AG08395 (cell line): ENCODE results near the gene LYRM4.

Experiments used
- DNase-seq: peaks from one replicate; pipeline ENCODE4 v3.0.0; 2012; ENCODE audit warnings: mixed read lengths, low spot score

Gene LYRM4

GRCh38 chr6:5246141-5247097 is 14.3 kb downstream of the LYRM4 start:
- DNase-seq: no peak

- no peak for DNase-seq
These were observed 17.7 kb downstream of the LYRM4 start for GRCh38 chr6:5243069-5243468.

DNA sequence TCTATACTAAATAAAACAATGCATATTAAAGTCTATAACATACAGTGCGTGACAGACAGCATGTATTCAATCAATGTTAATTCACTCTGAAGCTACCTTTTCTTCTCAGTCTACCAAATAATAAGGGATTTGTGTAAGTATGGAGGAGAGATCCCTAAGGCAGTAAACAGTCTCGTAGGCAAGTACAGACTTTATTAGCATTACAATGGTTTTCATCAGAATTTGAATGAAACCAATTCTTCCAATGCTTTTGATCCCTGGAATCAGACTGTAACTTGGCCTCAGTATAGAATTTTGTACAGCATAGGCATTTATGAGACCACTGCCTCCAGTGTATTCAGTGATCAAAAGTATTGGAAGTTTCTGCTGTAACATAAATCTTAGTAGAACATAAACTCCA is 19.5 kb downstream of the LYRM4 start:
- no peak for DNase-seq

GRCh38 chr6:5238336-5238735 is 22.4 kb downstream of the LYRM4 start:
- DNase-seq: no peak

- no peak for DNase-seq
These were observed 22.9 kb downstream of the LYRM4 start for GRCh38 chr6:5237805-5238204.

- no peak for DNase-seq
These were observed 24.9 kb downstream of the LYRM4 start for GRCh38 chr6:5235830-5236229.

DNA sequence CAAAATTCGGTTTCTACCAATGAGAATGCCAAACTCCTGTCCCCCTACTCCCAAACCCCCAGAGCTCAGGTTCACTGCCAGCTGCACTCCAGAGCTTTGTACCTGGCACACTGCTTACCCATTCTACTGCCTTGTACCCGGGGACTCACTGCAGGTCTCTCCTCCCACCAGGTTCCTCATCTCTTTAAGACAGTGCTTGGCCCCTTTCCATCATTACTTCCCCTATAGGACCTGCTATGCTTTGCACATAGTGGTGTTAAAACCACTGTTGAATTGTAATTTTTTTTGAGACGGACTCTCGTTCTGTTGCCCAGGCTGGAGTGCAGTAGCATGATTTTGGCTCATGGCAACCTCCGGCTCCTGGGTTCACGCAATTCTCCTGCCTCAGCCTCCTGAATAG is 25.9 kb downstream of the LYRM4 start:
- DNase-seq: no peak

DNA sequence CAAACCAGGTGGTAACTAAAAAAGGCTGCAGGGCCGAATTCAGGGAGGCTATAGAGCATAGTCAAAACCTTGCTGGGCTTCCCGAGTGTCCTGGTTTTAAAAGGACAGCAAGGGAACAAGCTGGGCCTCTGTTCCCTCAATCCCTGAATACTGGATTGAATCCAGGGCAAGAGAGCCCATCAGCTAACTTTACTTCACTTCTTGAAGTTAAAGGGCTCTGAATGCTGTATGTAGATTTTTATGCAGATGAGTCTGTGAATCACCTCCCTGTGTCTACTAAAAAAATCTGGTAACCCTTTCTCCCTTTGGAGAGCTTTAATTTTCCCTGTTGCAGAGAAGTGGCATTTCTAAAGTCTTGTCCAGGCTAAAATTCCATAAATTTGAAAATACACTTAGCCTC is 29.5 kb downstream of the LYRM4 start:
- DNase-seq: no peak

GRCh38 chr6:5230081-5230480 is 30.7 kb downstream of the LYRM4 start:
- no peak for DNase-seq

- DNase-seq: no peak
These were observed 31.4 kb downstream of the LYRM4 start for GRCh38 chr6:5229356-5229755.

GRCh38 chr6:5223309-5223708 is 37.4 kb downstream of the LYRM4 start:
- DNase-seq: no peak

GRCh38 chr6:5220443-5220842 is 40.3 kb downstream of the LYRM4 start:
- no peak for DNase-seq

DNA sequence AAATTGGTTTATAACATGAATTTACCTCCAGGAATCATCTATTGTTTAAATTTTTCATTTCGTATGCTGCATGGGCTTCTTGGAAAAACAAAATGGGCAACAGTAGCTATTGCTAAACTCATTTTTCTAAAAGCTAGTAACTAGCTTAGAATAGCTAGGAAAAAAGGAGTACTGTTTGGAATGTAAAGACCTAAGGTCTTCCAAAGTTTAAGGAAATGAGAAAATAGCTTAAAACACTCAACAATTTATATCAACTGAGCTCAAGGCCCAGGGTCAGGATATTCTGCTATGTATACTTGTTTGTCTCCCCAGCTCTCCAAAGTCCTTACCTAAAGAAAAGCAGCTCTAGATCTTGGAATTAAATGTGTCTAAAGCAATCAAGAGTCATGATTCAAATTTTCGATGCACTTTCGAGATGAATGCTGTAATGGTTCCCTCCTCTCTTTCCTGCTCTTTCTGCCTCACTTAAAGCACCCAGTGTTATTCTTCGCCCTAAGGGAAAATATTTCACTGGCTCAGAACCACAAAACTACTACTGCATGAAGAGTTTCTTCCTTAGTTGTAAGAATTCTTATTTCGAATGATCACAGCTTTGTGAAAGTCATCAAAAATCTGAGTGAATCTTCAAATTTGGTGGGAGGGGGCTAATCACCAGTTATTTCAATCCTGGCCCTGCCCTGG is 41.6 kb downstream of the LYRM4 start:
- DNase-seq: no peak

- no peak for DNase-seq
These were observed 43.4 kb downstream of the LYRM4 start for GRCh38 chr6:5217356-5217755.

- no peak for DNase-seq
These were observed 45.0 kb downstream of the LYRM4 start for GRCh38 chr6:5215799-5216198.

DNA sequence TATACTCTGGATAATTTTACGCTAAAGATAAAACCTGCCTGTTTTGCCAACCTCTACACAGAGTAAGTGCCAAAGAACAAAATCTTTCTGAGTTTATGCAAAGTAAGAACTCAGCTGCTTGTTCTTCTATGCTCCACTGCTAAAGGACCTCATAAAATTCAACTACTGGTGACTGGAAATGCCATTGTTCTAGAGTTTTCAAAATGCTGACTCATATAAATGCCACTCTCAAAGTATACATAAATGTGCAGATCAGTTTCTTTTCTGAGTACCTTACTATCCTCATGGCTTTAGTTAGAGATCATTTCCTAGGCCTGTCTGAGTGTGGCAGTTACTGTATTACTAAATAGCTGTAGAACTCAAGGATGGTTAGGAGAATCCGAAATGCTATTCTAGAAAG is 45.6 kb downstream of the LYRM4 start:
- no peak for DNase-seq

DNA sequence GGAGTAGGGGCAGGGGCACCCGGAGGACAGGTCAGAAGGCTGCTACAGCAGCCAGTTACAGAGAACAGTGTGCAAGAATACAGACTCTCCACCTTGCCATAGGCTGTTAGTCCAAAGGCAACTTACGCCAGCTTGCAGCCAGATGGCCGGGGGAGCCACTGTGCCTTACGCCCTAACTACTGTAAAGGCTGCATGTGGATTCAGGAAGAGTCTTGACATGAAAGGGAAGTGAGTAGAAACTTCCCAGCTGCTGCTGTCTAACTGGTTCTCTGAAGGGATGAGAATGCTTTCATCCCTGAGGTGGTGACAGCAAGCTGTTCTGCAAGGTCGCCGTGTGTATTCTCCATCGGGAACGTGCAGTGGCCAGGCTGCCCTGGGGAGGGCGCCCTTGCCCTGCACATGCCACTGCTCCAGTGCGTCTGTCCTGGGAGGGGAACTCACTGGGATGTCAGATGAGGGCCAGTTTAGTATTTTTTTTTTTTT is 46.1 kb downstream of the LYRM4 start:
- peak; percentile 28 for DNase-seq

DNA sequence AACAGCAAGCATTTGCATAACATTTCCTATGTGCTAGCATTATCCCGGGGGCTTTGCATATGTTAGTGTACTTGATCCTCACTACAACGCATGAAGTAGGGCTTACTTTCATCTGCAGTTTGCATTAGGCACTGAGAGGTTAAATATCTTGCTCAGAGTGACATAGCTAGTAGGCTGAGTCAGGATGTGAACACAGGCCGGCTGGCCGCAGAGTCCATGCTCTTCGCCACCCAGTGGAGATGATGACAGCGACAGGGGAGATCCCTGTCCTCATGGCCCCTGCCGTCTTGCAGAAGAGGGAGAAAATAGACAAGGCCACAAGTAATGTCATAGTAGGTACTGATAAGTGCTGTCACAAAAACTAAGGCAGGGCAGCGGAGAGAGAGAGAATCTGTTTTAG is 46.9 kb downstream of the LYRM4 start:
- peak; percentile 69 for DNase-seq

DNA sequence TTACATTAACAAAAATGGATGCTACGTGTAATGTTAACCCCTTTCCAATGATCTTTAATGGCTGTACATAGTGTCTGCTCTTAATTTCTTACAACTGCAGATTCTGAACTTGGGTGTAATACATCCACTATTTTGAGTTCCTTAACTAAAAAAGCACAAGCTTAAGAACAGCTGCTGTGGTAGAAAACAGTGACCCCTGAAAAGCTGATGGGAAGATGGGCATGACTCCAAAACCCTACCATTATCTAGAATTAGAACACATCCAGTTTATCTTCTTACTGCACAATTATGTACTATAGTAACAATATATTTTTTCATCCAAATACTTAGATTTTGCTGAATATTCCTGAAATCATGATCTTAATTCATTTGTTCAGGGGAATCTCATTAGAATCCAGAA is 49.3 kb downstream of the LYRM4 start:
- DNase-seq: no peak

DNA sequence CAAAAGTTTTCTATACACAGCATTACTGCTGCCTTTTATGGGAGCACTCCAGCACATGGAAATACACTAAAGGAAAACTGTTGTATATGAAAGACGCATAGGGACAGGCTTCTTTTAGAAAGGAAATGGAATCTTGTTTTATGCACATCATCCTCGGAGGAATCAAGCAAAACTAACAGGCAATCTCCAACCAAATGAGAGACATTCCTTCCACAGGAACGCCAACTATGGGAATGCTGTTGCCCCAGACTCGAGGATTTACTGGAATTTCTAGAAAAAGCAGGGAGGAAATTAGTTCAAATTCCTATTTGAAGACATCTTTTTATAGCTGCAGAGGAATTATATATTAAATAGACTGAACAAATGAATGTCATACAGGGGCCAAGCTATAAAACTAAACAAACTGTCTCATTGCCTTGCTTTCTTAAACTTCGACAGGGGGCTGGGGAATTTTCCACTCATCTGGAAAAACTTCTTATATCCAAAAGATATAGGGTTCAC is 52.2 kb downstream of the LYRM4 start:
- DNase-seq: peak; percentile 15

DNA sequence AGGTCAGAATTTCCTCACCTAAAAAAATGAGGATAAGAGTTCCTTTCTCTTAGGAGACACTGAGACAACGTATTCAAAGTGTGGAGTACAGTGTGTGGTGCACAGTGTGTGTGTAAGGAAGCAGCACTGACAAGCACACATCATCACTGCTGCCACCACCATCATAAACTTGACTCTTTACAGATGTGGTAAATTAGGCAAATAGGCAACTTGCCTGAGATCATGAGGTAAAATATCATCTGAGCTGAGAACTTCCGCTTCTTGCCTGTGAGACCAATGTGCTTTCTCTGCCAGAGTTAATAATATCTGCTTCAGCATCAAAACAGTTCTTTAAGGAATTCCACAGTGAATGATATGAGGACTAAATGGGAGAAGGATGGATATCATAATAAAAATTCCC is 52.7 kb downstream of the LYRM4 start:
- DNase-seq: peak; percentile 39

DNA sequence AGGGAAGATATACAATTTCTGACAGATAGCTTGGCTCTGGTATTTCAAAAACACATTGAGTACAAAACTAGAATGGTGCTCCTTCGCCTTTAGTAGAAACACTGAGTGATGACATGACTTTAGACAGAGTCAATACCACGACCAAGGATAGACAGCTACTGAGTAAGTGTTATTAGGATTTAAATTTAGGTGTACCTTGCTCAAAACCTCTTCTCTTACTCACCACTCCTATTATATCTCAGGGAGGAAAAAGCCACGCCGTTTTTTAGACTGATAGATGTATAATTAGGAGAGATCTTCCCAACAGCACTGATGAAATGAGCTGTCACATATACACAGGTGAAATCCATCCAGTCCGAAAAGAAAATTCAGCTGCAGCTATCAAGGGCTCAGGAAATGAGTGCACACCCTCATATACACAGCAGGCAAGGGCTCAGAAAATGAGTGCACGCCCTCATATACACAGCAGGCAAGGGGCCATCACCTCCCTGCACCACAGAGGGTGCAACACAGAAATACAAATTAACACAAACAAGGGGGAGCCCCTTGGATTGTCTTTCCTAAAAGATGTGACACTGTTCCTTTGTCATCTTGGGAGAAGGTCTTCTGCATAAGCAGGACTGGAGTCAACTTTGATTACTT is 53.7 kb downstream of the LYRM4 start:
- no peak for DNase-seq
